Fibroblast of pulmonary artery (primary cell): Measurements from ENCODE around the gene MEX3A.
"Not testable (repeated sequence)": the region's sequence is repeated elsewhere in the genome, so short reads cannot be mapped to it uniquely, and the experiment has no call there.

Source experiments
- DNase-seq: peaks from one replicate; pipeline ENCODE4 v3.0.0-alpha.2; 2010; ENCODE audit warnings: low read depth
- H3K4me3 ChIP-seq: replicated peaks from 2 replicates; pipeline ENCODE4 v1.5.1; 2011; ENCODE audit warnings: low read depth, mild to moderate bottlenecking, control low read depth, low read length, moderate library complexity
- TF ChIP-seq, protein P1 (sequence below): IDR thresholded peaks from 2 replicates; pipeline ENCODE4 v1.5.1; 2011; ENCODE audit warnings: mild to moderate bottlenecking, control low read depth, low read length, inconsistent platforms; ENCODE audit errors: missing control alignments

MEX3A gene

DNA sequence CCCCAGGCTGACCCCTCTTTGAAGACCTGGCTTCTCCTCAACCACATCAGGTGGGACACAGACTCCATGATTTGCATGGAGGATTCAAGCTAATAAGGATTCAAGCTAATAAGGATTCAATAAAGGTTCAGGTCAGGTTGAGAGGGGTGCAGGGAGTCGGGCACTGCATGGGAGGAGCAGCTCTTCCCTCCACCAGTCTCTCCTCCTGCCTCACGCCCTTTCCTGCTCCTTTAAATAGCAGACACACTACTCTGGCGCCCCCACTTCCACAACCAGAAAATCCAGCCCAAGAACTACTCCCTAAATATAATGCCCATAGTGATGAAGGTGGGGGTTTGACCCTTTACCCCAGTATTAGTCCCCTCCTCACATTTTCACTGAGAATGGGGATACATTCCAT is 7.1 kb downstream of the MEX3A start:
- H3K4me3 ChIP-seq, result no peak overlapping the region
- TF ChIP-seq, protein P1, sequence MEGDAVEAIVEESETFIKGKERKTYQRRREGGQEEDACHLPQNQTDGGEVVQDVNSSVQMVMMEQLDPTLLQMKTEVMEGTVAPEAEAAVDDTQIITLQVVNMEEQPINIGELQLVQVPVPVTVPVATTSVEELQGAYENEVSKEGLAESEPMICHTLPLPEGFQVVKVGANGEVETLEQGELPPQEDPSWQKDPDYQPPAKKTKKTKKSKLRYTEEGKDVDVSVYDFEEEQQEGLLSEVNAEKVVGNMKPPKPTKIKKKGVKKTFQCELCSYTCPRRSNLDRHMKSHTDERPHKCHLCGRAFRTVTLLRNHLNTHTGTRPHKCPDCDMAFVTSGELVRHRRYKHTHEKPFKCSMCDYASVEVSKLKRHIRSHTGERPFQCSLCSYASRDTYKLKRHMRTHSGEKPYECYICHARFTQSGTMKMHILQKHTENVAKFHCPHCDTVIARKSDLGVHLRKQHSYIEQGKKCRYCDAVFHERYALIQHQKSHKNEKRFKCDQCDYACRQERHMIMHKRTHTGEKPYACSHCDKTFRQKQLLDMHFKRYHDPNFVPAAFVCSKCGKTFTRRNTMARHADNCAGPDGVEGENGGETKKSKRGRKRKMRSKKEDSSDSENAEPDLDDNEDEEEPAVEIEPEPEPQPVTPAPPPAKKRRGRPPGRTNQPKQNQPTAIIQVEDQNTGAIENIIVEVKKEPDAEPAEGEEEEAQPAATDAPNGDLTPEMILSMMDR, result no peak
- no peak for DNase-seq

DNA sequence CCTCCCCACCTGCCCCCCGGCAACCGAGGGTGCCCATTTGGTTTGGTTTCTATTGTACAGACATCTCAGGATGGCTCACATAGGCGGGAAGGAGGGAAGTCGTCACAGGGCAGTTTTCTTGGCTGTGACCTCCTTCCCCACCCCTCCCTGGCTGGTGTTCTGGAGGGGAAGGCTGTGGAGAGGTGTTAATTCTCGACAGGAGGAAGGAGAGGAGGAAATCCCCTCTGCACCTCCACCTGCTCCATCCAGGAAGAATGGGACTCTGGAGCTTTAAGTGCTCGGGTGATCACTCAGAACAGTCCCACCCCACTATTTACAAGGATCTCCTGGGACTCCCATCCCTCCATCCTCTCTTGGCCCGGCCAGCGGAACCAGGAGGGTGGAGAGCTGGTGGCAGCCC is 7.6 kb downstream of the MEX3A start:
- TF ChIP-seq, protein P1, result no peak
- DNase-seq, result no peak
- no peak overlapping the region for H3K4me3 ChIP-seq

DNA sequence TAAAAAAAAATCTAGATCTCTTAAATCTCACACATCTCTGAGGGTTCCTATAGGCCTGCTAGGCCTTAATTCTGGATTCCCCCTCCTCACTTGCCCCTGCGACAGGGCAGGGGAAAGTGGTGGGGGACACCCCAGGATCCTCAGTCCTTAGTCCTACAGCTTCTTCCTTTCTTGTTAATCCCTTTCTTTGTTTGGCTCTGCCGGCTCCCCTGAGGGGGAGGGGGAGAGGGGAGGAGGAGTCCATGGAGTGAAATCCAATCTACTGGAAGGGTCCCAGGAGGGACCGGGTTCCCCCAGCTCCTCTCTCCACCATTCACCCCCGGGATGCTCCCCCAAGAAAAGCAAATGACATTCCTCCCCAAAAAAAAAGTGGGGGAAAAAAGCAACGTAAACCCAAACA is 8.5 kb downstream of the MEX3A start:
- no peak for DNase-seq
- TF ChIP-seq, protein P1, result no peak
- H3K4me3 ChIP-seq, result no peak overlapping the region

DNA sequence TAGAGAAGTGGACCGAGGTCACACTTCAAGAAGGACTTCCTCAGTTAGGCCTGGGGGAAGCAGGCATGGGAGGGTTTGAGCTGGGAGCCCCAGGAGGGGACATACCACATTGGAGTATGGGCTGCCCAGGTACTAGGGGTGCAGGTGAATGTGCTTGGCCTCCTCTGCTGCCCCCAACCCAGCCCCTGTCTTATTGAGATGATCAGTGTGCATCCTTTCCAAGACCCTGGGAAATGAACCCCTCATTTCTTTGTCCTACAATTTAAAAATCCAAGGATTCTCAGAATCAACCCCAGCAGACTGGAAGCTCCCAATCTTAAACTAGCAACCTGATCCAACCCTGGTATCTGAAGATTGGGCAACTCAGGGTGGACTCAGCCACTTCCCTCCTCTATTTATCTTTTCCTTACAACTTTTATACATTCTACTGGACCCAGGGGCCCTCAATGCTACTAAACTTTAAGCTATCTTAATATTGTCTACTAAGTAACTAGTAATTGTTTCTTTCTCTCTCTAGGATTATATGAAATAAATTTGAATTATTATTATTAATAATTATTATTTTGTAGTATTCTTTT is 9.1 kb downstream of the MEX3A start:
- DNase-seq, result no peak
- H3K4me3 ChIP-seq, result no peak overlapping the region
- TF ChIP-seq, protein P1, result no peak

DNA sequence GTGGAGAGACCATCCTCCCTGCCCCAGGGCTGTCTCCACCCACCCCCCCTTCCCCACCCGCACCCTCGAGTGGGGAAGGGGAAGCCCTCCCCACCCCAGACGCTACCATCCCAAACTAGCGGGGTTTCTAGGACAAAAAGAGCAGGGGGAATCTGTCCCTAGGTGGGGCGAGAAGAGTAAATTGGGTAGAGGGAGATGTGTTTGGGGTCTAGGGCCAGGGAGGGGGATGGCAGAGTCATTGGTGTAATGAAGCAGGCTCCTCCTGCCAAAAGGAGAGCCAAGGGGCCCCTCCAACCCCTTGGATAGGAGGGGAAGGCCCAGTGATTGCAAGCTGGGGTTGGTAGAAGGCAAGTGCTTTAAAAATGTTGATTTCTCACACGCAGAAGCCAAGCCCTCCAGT is 10.0 kb downstream of the MEX3A start:
- TF ChIP-seq, protein P1, result no peak
- no peak overlapping the region for H3K4me3 ChIP-seq

DNA sequence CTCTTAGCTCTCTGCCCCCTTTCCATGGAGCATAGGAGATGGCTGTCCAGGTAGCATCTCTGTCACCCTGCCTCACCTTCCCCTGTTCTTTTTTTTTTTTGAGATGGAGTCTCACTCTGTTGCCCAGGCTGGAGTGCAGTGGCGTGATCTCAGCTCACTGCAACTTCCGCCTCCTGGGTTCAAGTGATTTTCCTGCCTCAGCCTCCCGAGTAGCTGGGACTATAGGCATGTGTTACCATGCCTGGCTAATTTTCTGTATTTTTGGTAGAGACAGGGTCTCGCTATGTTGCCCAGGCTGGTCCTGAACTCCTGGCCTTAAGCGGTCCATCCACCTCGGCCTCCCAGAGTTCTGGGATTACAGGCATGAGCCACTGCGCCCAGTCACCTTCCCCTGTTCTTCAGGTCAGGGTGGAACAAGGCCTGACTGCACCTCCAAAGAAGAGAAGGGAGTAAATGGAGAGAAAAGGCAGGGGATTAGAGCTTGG is 10.9 kb downstream of the MEX3A start:
- not testable (repeated sequence) for DNase-seq, H3K4me3 ChIP-seq

More for the DNA sequence above, 10.0 kb downstream of the MEX3A start:
- DNase-seq, result no peak

DNA sequence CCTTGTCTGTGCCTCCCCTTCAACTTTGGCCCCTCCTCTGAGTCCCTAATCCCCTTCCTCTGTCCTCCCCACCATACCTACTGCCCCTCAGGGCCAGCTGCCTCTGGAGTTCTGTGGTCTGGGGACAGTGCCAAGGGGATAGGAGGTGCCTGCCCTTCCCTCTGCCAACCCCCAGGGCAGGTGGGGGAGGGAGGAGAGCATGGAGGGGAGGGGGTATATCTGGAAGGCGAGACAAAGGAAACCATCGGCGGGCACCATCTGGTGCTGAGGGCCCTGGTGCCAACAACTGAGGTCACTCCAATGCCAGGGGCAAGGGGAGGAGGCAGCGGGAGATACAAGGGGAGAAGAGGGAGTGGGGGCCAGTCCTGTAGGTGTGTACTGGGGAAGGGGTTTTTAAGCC is 11.7 kb downstream of the MEX3A start:
- TF ChIP-seq, protein P1, result no peak
- no peak overlapping the region for H3K4me3 ChIP-seq
- no peak for DNase-seq
